ENCODE measurements around the gene LHFPL6. TPM values are rescaled to one million over a fixed set of nuclear protein-coding genes. Genes with fewer than 3 reads are reported as not detected.

The LHFPL6 gene
- total RNA-seq, 4 donors from 2014 or later, result 3.7 to 40.4 (median 8.0) TPM

DNA sequence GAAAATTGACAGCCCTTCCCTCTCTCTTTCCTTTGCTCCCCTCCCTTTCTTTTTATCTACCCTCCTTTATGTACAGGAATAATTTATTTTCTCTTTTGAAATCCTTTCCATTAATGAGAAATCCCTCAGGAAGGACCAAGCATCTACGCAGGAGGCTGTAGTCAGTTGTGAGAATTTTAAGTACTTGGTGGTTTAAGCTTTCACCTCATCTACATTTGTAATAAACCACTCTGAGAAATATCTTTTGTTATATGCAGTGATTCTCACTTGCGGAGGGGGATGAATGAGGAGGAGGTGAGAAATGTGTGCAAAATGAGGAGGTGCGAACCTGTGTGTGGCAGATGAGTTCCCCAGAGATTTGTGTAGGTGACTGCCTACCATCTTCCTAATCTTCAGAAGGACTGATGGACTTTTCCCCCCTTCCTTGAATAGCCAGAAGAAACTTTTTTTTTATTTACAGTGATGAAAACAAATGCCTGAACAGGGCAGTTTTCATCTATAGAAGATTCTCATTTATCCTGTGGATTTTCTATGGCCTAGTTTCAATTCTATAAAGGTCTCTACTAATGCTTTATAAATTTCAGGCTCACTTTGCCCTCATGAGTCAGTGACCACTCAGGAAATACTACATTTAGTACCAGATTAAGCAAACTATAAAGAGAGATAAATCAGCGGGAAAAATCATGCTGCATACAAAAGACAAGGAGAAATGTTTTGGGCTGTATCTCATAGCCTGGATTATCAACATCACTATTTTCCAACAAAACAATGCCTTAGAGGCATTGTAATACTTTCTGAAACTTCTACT lies 118.3 kb downstream of the LHFPL6 start:
- H3K4me3 ChIP-seq, result no peak overlapping the region
- H3K27ac ChIP-seq, result no peak overlapping the region
- no peak for DNase-seq
- H3K4me1 ChIP-seq, result no peaks in the 10 kb centered on the region
- no peaks in the 10 kb centered on the region for H3K27me3 ChIP-seq
- no peak for TF ChIP-seq POLR2A (IDR thresholded peaks at IDR 0.05)
- TF ChIP-seq, protein P1, sequence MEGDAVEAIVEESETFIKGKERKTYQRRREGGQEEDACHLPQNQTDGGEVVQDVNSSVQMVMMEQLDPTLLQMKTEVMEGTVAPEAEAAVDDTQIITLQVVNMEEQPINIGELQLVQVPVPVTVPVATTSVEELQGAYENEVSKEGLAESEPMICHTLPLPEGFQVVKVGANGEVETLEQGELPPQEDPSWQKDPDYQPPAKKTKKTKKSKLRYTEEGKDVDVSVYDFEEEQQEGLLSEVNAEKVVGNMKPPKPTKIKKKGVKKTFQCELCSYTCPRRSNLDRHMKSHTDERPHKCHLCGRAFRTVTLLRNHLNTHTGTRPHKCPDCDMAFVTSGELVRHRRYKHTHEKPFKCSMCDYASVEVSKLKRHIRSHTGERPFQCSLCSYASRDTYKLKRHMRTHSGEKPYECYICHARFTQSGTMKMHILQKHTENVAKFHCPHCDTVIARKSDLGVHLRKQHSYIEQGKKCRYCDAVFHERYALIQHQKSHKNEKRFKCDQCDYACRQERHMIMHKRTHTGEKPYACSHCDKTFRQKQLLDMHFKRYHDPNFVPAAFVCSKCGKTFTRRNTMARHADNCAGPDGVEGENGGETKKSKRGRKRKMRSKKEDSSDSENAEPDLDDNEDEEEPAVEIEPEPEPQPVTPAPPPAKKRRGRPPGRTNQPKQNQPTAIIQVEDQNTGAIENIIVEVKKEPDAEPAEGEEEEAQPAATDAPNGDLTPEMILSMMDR (IDR thresholded peaks at IDR 0.05), result no peak
- 87% methylated on average over 4 of the region's 4 CpGs for WGBS, 2 donors
- no peaks in the 10 kb centered on the region for H3K36me3 ChIP-seq
- no peaks in the 10 kb centered on the region for H3K9me3 ChIP-seq
- intact Hi-C loops (cut with DNase I), result no loop called here

DNA sequence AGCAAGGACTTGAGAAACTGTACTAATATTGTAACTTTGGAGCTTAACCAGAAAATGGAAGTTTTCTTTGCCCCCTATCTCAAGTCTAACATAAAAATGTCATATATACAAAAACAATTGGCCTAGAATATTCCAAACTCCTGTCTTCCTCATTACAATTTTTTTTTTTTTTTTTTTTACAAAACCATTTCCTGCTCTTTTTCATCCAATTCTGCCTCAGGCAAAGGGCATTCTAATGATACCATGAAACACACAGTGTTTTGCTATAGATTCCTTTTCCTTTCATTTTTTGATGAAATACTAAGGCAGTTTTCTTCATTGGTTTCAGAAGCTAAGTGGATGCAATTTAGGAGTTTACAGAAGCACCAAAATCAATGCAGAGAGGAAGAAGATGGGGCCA lies 119.7 kb downstream of the LHFPL6 start:
- H3K36me3 ChIP-seq, result no peaks in the 10 kb centered on the region
- H3K27ac ChIP-seq, result no peak overlapping the region
- no peak for DNase-seq
- no peaks in the 10 kb centered on the region for H3K27me3 ChIP-seq
- no peaks in the 10 kb centered on the region for H3K9me3 ChIP-seq
- H3K4me1 ChIP-seq, result peaks cover 0 to 4% (median 0%) of the 10 kb centered on the region in 3 donors
- no peak for TF ChIP-seq POLR2A (IDR thresholded peaks at IDR 0.05)
- TF ChIP-seq, protein P1 (IDR thresholded peaks at IDR 0.05), result no peak
- intact Hi-C loops (cut with DNase I), result no loop called here
- no peak overlapping the region for H3K4me3 ChIP-seq

DNA sequence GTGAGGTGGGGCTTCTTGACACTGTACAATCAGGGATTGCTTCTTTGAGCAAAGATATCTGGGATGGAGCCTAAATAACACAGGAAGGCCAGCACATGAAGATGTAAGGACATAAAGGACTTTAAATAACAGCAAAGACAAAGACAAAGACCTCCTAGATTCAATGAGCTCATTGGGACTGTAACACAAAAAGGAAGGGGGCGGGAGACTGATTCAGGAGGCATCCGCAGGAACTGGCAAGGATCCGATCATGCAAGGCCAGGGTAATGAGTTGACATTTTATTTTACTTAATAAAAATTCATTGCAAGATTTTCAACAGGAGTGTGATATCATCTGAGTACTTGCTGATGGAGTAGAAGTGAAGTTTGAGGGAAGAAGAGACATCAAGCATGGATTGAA lies 121.5 kb downstream of the LHFPL6 start:
- Histone ChIP-seq H3K4me3 (no peak overlapping the region), H3K27ac (no peak overlapping the region)
- intact Hi-C loops (cut with DNase I), result no loop called here

DNA sequence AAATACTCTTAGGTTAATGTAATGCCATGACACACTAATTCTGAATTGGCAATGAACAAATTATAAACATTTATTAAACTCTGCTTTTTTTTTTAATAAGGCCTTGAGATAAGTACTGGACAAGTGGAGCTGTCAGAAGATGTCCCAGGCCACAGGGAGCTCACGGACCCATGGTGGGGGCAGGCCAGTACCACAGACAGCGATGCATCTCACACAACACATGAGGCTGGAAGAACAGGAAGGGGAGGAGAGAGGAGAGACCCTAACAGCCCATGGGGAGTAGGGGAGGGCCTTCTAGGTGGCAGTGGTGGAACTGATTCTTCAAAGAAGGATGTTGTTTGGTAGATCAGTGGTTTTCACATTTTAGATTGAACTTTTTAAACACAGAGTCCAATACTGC lies 128.4 kb downstream of the LHFPL6 start:
- Histone ChIP-seq H3K4me3 (no peak overlapping the region), H3K36me3 (no peaks in the 10 kb centered on the region), H3K9me3 (no peaks in the 10 kb centered on the region), H3K27ac (no peak overlapping the region), H3K4me1 (peaks cover 0 to 4% (median 0%) of the 10 kb centered on the region in 3 donors), H3K27me3 (no peaks in the 10 kb centered on the region)
- WGBS, 2 donors, result 78 to 85% methylated on average over 2 of the region's 2 CpGs
- DNase-seq, result no peak
- intact Hi-C loops (cut with DNase I), result no loop called here
- TF ChIP-seq POLR2A (IDR thresholded peaks at IDR 0.05), result no peak
- TF ChIP-seq, protein P1 (IDR thresholded peaks at IDR 0.05), result no peak

More for the DNA sequence above, 121.5 kb downstream of the LHFPL6 start:
- 78 to 93% methylated on average over 3 of the region's 3 CpGs for WGBS, 2 donors
- Histone ChIP-seq H3K9me3 (no peaks in the 10 kb centered on the region), H3K36me3 (no peaks in the 10 kb centered on the region), H3K27me3 (no peaks in the 10 kb centered on the region), H3K4me1 (peaks cover 0 to 4% (median 0%) of the 10 kb centered on the region in 3 donors)
- TF ChIP-seq, protein P1 (IDR thresholded peaks at IDR 0.05), result no peak
- TF ChIP-seq POLR2A (IDR thresholded peaks at IDR 0.05), result no peak
- no peak for DNase-seq

DNA sequence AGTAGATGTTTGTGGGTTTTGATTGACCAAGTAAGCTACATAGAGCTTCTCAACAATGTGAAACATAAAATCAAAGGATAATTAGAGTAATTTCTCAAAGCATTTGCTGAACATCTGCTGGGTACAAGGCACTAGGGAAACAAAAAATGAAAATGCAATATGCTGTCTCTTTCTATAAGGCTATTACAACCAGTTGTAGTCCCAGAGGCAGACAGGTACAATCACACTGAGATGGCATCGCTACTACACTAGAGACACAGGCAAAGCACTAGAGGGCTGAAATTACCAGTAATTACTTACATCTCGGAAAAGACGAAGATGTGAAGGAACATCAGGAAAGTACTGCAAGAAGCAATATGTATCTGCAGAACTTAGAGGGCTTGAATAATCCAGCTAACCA lies 133.3 kb downstream of the LHFPL6 start:
- 82 to 100% methylated on average over 3 of the region's 3 CpGs for WGBS, 2 donors
- no peak for DNase-seq
- Histone ChIP-seq H3K9me3 (no peaks in the 10 kb centered on the region), H3K36me3 (no peaks in the 10 kb centered on the region), H3K27me3 (no peaks in the 10 kb centered on the region), H3K27ac (no peak overlapping the region), H3K4me1 (no peaks in the 10 kb centered on the region), H3K4me3 (no peak overlapping the region)
- intact Hi-C loops (cut with DNase I), result no loop called here
- TF ChIP-seq POLR2A (IDR thresholded peaks at IDR 0.05), result no peak
- TF ChIP-seq, protein P1 (IDR thresholded peaks at IDR 0.05), result no peak

Measured in esophagus squamous epithelium (tissue), 5 donors.